GM19467 (cell line): ENCODE data around the gene NR1I3.
A peak's percentile ranks its signal among the peaks of the same experiment; 100 is the strongest.
"Not testable (repeated sequence)": the region's sequence is repeated elsewhere in the genome, so short reads cannot be mapped to it uniquely, and the experiment has no call there.

Experiments
- ATAC-seq: cut with Tn5 transposase; IDR thresholded peaks from one replicate; pipeline ENCODE4 v1.9.1; 2021; ENCODE audit warnings: mild to moderate bottlenecking, moderate library complexity; ENCODE audit not compliant: unreplicated experiment

Gene NR1I3

DNA sequence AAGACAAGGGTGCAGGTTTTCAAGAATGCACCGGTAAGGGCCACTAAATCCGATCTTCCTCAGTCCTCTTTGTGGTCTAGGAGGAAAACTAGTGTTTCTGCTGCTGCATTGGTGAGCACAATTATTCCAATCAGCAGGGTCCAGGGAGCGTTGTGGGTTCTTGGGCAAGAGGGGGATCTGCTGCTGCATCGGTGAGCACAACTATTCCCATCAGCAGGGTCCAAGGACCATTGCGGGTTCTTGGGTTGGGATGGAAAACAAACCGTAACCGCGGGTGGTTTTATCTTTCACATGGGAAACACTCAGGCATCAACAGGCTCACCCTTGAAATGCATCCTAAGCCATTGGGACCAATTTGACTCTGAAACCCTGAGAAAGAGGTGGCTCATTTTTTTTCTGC lies 13.6 kb upstream of the NR1I3 start:
- no peak for ATAC-seq

DNA sequence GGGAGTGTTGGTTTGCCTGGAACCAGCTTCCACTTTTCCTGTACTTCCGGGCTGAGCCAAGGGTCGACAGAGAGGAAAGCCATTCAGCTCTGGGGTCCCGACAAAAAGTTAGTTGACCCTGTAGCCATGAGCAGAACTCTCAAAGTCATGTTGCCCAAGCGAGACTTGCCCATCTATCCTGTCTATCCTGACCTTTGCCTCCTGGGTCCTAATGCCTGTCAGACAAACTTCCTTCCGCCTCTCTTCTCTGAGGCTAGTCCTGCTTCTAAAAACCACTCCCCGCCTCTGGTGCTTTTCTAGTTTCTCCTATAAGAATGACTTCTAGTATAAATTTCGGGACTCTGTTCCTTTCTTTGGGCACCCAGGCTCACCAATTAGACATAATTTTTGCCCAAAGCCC lies 12.8 kb upstream of the NR1I3 start:
- no peak for ATAC-seq

DNA sequence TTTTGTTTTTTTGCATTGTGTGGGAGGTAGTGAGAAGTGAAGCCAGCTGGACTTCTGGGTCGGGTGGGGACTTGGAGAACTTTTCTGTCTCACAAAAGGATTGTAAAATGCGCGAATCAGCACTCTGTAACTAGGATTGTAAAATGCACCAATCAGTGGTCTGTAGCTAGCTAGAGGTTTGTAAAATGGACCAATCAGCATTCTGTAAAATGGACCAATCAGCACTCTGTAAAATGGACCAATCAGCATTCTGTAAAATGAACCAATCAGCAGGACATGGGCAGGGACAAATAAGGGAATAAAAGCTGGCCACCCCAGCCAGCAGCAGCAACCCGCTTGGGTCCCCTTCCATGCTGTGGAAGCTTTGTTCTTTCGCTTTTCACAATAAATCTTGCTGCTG lies 12.1 kb upstream of the NR1I3 start:
- not testable (repeated sequence) for ATAC-seq

DNA sequence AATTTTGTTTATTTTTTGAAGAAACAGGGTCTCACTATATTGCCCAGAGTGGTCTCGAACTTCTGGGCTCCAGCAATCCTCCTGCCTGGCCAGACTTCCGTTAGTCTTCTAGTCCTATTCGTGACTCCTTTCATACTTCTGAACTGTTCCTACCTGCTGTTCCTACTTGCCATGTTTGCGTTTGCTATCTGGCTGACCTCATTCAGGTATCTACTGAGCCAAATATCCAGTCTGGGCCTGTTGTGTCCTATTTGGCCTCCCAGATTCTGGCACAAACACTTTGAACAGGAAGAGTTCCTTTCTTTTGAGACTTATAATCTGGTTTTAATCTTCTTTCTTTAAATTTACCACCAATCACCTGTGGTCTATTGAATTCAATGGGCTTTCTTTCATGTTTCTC lies 6.9 kb upstream of the NR1I3 start:
- ATAC-seq: no peak

DNA sequence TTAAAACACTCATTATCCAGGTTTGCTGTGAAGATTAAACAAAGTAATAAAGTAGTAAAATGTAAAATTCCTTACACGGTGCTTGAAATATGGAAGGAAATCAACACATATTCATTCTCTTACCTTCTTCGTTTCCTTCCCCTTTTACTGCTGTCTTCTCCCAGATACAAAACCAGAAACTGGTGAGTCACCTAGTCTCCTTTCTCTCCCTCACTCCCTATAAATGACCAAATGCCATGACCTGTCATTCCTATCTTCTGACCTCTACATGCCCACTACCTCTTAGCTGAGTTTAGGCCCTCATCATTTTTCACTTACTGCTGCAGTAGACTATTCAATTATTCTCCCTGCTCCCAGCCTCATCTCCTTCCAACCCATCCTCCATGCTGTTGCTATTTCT lies 4.3 kb upstream of the NR1I3 start:
- no peak for ATAC-seq

DNA sequence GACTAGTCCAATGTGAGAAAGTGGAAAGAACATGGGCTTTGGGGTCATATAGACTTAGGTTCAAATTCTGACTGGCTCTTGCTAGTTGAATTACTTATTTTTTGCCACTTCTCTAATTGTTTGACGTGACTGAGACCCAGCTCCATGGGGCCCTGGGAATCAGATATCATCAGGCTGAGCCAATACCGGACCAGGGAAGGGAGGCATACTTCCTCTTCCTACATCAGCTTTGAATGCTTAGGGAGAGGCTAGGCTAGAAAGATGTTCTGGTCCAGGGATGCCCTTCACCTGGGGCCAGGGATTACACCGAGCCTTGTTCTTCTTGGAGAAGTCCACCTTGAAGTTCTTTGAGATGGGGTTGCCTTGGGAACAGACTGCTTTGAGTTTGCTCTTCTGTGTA lies 3.7 kb upstream of the NR1I3 start:
- no peak for ATAC-seq

DNA sequence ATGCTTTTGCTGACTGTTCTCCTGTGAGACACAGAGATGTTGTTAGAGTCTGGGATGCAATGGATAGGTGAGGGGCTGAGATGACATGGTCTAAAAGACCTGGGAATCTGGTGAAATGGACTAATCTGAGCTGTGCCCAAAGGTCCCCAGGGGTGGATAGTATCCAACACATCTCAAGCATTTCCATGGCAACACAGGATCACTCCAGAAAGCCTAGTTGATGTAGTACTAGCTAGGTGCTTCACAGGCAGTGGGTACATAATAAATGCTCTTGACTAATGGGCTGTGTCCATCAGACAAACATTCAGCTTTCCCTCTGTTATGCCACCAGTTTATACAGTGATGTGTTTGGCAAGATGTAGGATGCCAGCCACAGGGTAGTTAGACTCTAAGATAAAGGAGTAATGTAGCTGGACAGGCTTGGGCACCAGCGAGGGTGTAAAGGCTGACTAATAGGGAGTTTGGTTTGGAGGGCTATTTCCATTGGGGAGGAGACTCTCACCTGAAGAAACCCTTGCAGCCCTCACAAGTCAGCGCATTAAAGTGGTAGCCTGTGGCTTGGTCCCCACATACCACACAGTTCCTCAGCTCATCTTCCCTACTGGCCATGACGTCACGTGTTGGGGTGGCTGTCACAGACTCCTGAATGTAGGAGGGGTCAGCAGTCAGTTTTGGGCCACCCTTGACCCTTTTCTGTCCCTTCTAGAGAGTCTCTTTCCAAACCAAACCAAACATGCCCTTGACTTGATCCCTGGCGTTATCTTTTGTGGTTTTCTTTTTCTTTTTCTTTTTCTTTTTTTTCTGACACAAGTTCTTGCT lies 1.8 kb downstream of the NR1I3 start:
- no peak for ATAC-seq

DNA sequence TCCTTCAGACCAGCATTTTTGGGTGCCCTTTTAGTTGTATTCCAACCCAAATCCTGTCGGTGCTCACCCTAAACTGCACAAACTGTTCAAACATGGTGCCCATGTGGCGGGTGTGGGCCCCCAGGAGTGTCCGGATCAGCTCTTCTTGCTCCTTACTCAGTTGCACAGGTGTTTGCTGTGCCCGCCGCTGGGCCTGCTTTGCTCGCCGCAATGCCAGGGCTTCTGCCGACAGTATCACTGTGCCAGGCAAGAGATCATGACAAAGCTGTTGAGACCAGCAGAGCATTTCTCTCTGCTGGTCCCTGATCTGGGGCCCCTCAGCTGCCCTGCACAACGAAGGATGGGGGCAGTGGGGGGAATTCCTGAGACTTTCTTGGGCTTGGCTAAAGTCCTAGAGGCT lies 4.9 kb downstream of the NR1I3 start:
- ATAC-seq: no peak

DNA sequence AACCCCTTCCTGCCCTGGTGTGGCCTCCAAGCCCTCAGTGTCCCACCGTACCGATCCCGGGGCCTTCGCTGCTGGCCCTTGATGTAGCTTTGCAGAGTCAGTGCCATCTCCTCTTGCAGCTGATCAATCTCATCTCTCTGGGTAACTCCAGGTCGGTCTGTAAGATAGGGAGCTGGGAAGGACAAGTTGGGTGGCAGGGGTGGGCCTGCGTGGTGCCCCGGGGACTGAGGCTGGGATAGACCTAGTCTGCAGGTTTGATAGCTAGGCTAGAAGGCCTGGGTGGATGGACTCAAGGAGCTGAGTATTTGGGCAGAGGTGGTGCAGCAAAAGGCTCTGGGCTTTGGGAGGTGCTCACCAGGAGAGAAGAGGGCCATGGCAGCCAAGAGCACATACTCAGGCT lies 7.2 kb downstream of the NR1I3 start:
- ATAC-seq: no peak

DNA sequence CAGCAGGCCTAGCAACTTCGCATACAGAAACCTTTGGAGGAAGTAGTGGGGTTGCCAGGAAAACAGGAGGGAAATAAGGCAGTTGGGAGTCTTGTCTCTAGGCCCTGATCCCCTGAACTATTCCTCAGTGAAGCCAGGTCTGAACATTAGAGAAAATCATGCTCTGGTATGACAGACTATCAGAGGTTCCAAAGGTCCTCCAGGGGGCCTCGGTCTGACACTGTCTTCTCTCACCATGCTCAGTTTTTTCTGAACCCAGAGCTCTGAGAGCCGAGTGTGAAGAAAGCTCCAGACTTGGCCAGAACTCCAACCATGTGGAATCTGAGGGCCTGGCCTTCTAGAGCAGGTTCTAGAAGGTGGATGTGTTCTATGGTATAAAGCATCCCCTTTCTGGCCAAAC lies 8.1 kb downstream of the NR1I3 start:
- ATAC-seq: no peak

DNA sequence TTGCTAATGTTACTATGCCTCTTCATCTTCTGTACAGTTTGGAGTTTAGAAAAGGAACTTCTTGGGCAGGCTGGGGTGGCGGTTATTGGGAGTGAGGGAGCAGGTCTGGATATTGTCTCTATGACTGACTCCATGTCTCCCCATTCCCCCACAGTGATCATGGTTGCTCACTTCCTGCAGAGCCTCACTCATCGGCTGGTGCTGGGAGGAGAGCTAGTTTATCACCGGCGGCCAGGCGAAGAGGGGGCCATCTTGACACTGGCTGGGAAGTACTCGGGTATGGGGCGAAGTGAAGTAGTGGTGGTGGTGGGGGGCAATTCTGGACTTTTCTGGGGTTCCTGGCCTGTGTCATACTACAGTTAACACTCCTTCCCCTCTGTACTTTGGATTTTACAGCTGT lies 10.0 kb downstream of the NR1I3 start:
- ATAC-seq: no peak

DNA sequence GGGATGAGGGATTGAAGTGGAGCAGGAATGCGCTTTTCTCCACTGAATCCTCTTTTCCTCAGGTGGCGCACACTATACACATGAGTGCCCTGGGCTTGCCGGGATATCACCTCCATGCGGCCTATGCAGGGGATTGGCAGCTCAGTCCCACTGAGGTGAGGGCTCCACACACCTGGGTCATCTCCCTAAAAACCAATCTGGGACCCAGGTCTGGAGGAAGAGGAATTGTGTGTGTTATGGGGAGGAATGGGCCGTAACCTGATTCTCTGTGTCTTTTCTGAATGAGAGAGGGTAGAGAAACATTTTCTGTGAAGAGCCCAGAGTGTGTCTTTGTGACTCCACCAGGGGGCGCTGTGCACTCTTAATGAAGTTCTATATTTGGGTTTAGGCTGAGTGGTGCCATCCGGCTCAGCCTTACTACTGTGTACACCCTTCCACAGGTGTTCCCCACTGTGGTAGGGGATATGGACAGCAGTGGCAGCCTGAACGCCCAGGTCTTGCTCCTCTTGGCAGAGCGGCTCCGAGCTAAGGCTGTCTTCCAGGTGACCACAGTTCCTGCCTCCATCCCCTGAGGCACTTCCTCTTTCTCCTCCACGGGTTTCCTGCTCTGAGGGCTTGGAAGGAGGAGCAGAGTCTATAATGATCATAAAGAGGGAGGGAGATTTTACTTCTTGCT lies 10.7 kb downstream of the NR1I3 start:
- ATAC-seq: no peak

DNA sequence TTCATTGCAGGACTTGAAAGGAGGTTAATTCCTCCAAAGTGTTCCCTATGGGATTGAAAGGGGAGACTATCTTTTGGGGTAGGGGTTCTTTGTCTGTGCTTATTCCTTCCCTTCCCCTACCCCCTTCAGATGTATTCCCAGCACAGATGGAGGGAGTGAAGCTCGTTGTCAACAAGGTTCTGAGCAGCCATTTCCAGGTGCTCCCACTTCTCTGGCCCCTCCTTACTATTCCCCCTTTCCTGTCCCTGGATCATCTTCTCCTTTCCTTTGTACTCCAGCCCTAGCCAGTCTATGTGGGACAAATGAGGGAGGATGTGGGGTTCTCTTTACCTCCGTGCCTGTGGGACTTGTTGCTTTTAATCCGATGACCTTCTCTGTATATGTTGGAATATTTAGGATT lies 11.2 kb downstream of the NR1I3 start:
- ATAC-seq: no peak

DNA sequence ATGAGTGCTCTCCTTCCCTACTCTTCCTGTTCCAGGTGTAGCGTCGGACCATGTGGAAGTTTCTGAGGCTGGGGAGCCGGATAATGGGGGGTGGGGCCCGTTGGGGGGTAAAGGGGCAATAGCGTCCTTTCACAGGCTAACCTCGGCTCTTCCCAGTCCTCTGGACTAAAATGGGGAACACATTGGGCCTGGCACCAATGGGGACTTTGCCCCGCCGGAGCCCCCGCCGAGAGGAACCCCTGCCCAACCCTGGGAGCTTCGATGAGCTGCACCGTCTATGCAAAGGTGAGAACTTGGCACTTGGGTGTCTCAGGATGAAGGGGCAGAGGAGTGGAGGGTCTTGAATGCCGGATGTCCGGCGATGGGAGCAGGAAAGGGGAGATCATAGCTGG lies 11.7 kb downstream of the NR1I3 start:
- peak; percentile 1 for ATAC-seq

DNA sequence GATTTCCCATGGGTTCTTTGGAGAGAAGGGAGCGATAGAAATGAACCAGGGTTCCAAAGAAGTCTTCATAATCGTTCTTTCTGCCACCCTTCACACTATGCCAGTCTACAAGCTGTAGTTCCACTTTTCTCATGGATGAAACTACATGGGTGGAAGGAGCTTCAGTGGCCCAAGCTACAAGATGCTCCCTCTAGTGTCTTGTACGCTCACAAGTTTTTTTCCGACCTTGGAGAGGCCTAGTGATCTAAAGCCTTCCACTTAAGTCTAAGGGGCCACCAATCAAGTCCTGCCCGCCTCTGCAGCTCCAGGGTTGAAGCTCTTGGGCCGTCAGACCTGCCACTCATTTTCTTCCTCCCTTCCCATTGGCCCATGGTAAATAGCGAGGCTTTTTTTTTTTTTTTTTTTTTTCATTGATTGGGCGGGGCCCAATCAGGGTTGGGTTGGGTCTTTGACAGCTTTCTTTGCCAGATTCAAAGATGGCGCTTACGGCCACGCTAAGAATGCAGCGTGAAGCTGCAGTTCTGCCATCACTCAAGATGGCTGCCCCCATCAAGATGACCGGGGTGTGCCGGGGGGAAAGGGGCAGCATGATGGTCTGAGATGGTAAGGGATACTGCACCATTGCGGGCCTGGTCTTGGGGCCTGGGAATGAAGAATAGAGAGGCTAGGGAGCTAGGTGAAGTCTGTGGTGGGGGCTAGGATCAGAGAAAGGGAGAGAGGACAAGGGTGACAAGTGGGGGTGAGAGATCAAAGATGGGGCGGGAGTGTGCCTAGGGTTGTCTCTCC lies 12.3 kb downstream of the NR1I3 start, which contains the start of gene TOMM40L:
TOMM40L (plus strand) TSS at position 527 of the 786 bp plus-strand sequence. CDS start 430 bp downstream, outside the sequence.
- ATAC-seq: peak; percentile 94

DNA sequence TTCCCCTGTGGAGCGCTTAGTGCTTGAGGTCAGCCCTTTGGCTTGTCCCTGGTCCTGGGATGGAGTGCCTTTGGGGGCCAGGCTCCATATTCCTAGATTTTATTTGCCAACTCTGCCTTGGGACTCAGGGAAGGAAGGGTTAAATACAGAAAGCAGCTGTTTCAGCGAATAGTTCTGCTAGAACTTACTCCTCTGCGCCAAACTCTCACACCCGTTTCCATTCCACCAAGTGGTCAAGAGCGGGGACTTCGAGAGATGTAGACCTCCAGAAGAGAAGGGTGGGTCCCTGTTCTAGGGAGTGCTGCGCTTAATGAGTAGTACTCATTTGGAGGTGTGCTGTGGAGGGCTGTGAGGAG lies 12.8 kb downstream of the NR1I3 start:
- ATAC-seq: no peak

DNA sequence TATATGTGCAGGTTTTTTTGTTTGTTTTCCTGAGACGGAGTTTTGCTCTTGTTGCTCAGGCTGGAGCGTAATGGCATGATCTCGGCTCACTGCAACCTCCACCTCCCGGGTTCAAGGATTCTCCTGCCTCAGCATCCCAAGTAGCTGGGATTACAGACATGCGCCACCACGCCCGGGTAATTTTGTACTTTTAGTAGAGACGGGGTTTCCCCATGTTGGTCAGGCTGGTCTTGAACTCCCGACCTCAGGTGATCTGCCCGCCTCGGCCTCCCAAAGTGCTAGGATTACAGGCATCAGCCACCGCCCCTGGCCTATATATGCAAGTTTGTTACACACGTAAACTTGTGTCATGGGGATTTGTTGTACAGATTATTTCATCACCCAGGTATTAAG lies 13.3 kb downstream of the NR1I3 start:
- not testable (repeated sequence) for ATAC-seq

DNA sequence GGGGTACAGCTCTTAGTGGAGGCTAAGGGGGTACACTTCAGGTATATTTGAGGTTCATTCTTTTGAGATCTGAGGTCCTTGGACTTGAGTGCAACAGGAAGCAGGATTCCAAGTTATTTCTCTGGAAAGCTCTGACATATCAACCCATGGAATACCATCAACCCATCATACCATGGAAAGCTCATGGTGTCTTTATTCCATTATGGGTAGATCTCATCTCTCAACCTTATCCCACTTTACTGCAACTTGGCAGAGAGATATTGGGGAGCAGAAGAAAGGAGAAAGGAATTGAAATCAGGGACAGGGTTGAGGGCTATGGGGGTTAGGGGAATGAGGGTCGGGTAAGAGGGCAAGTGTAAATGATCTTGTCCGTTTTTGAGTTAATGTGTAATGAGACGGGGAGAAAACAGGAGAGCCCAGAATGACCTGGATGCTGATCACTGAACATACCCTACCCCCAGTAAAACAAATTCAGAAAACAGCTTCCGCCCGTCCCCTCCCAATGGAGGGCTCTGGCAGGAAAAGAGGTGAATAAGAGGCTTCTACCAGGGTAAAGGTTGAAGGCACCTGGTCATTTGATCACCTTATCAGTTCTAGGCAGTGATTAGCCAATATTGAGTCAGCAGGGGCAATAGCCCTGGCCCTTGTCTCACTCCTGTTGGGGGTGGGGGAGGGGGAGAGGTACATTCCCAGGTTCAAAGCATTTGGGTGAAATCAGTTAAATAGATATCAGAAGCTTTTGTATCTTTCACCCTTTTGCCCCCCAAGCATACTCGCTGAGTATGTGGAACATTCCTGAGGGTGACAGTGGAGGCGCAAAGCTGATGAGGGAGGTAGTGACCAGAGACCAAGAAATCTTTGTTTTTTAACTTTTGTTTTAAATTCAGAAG lies 14.0 kb downstream of the NR1I3 start:
- no peak for ATAC-seq

DNA sequence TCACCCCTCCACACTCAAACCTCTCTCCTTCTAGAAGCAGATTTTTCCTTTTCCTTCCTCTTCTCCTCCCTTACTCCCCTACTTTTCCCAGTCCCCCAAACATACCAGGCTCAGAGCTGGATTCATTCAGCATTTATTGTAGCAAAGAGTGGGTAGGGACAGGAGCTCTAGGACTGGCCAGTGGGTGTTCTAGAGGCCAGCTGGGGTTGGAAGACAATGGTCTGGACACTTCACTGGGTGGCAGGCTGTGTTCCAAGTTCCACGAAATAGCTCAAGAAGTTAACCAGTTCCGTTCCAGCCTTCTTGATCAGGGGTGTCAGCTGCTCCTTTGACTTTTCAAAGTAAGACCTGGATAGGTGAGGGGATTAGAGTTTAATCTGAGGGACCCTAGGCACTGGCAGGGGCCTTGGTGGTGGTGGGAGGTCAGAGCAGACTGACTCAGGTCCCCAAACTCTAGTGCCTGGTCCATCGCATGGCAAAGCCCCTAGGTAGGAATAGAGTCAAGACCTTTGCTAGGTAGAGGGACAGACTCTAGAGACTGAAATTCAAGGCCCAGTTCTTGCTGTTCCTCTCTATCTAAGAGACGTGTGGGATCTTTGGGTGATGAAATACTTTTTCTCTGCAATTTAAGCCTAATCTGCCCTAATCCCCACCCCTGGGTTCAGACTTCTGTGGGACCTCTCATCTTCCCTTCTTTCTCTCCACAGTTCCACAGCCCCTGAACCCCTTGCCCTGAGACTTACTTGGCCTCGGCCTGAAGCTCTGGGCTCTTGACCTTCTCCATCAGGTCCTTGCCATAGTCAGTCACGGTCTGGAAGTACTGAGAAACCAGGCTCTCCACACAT lies 15.6 kb downstream of the NR1I3 start:
- ATAC-seq: no peak

DNA sequence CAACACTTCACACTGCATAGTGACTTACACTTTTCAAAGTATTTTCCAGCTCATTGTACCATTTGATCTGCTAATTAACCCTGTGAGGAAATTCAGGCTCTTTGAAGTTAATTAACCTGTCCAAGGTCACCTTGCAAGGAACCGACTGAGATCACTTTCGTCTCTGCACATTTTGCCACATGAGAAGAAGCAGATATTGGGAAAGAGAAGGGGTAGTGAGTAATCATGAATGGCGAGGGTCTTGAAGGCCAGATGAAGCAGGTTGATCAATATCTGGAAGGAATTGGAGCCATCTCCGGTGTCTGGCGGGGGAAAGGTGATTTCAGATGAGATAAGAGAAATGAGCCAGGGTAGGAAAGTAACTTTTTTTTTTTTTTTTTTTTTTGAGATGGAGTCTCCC lies 18.0 kb downstream of the NR1I3 start:
- ATAC-seq: no peak
